H9 (cell line): ENCODE measurements around the gene DDRGK1. TPM values are rescaled to one million over a fixed set of nuclear protein-coding genes. Genes with fewer than 3 reads are reported as not detected.

ENCODE experiments used
- DNase-seq: peaks from one replicate; pipeline ENCODE4 v3.0.0-alpha.2; 2017
- H2AFZ ChIP-seq: one replicate; pipeline ENCODE4 v1.6.1; 2013; ENCODE audit warnings: mild to moderate bottlenecking, low read length, control low read depth, moderate library complexity
- H2AK5ac ChIP-seq: 2 replicates; pipeline ENCODE4 v1.6.1; 2013; ENCODE audit warnings: low read length, control low read depth, mixed read lengths; ENCODE audit not compliant: insufficient read length
- H2BK120ac ChIP-seq: one replicate; pipeline ENCODE4 v1.6.1; 2013; ENCODE audit warnings: low read depth, mild to moderate bottlenecking, low read length, control low read depth, inconsistent platforms; ENCODE audit not compliant: poor library complexity, severe bottlenecking
- H2BK12ac ChIP-seq: 2 replicates; pipeline ENCODE4 v1.6.1; 2013; ENCODE audit warnings: low read length, control low read depth, mixed read lengths, low read depth; ENCODE audit not compliant: insufficient read length
- H2BK15ac ChIP-seq: 2 replicates; pipeline ENCODE4 v1.6.1; 2013; ENCODE audit warnings: low read depth, low read length, control low read depth
- H2BK20ac ChIP-seq: one replicate; pipeline ENCODE4 v1.6.1; 2013; ENCODE audit warnings: low read depth, mild to moderate bottlenecking, low read length, control low read depth, inconsistent platforms; ENCODE audit not compliant: poor library complexity, severe bottlenecking
- H2BK5ac ChIP-seq: 2 replicates; pipeline ENCODE4 v1.6.1; 2013; ENCODE audit warnings: low read length, control low read depth, mixed read lengths; ENCODE audit not compliant: insufficient read length
- H3K14ac ChIP-seq: 2 replicates; pipeline ENCODE4 v1.6.1; 2013; ENCODE audit warnings: low read length, control low read depth; ENCODE audit not compliant: insufficient read depth
- H3K18ac ChIP-seq: 2 replicates; pipeline ENCODE4 v1.6.1; 2013; ENCODE audit warnings: low read depth, mild to moderate bottlenecking, mixed read lengths, low read length, control low read depth; ENCODE audit not compliant: insufficient read length
- H3K23ac ChIP-seq: 2 replicates; pipeline ENCODE4 v1.6.1; 2013; ENCODE audit warnings: low read length, control low read depth, mixed read lengths, low read depth; ENCODE audit not compliant: insufficient read length
- H3K23me2 ChIP-seq: 2 replicates; pipeline ENCODE4 v1.6.1; 2013; ENCODE audit warnings: low read depth, mild to moderate bottlenecking, mixed read lengths, low read length, control low read depth; ENCODE audit not compliant: insufficient read length, poor library complexity, severe bottlenecking
- H3K27ac ChIP-seq: 2 replicates; pipeline ENCODE4 v1.5.1; 2013; ENCODE audit warnings: low read length, control low read depth, mixed read lengths, low read depth; ENCODE audit not compliant: insufficient read length
- H3K27me3 ChIP-seq: 2 replicates; pipeline ENCODE4 v1.6.1; 2013; ENCODE audit warnings: low read length, control low read depth, inconsistent platforms; ENCODE audit not compliant: insufficient read depth
- H3K4ac ChIP-seq: 2 replicates; pipeline ENCODE4 v1.6.1; 2013; ENCODE audit warnings: low read depth, mild to moderate bottlenecking, control low read depth, inconsistent platforms, low read length, moderate library complexity
- H3K4me1 ChIP-seq: 2 replicates; pipeline ENCODE4 v1.6.1; 2013; ENCODE audit warnings: low read length, control low read depth, inconsistent platforms; ENCODE audit not compliant: insufficient read depth
- H3K4me2 ChIP-seq: 2 replicates; pipeline ENCODE4 v1.6.1; 2013; ENCODE audit warnings: low read length, control low read depth, mixed read lengths; ENCODE audit not compliant: insufficient read length, insufficient read depth
- H3K56ac ChIP-seq: 2 replicates; pipeline ENCODE4 v1.6.1; 2013; ENCODE audit warnings: low read depth, mild to moderate bottlenecking, mixed read lengths, low read length, control low read depth; ENCODE audit not compliant: insufficient read length
- H3K79me1 ChIP-seq: 2 replicates; pipeline ENCODE4 v1.6.1; 2013; ENCODE audit warnings: low read depth, mild to moderate bottlenecking, moderate library complexity, low read length, control low read depth, inconsistent platforms; ENCODE audit not compliant: insufficient read depth, poor library complexity, severe bottlenecking
- H3K79me2 ChIP-seq: 2 replicates; pipeline ENCODE4 v1.6.1; 2013; ENCODE audit warnings: low read length, control low read depth, inconsistent platforms; ENCODE audit not compliant: insufficient read depth
- H3K9ac ChIP-seq: 2 replicates; pipeline ENCODE4 v1.6.1; 2013; ENCODE audit warnings: low read length, control low read depth, mixed read lengths; ENCODE audit not compliant: insufficient read length; ENCODE audit errors: extremely low read depth
- H3K9me3 ChIP-seq: one replicate; pipeline ENCODE4 v1.6.1; 2013; ENCODE audit warnings: low read depth, low read length, inconsistent platforms; ENCODE audit not compliant: control insufficient read depth
- H3T11ph ChIP-seq: one replicate; pipeline ENCODE4 v1.6.1; 2013; ENCODE audit warnings: mild to moderate bottlenecking, low read length, control low read depth, inconsistent platforms
- H4K20me1 ChIP-seq: one replicate; pipeline ENCODE4 v1.6.1; 2013; ENCODE audit not compliant: control insufficient read depth, insufficient read length, insufficient read depth
- H4K5ac ChIP-seq: 2 replicates; pipeline ENCODE4 v1.6.1; 2013; ENCODE audit warnings: low read depth, mild to moderate bottlenecking, mixed read lengths, low read length, control low read depth; ENCODE audit not compliant: insufficient read length
- H4K8ac ChIP-seq: replicated peaks from 2 replicates; pipeline ENCODE4 v1.6.1; 2013; ENCODE audit warnings: low read length, control low read depth, mixed read lengths, low read depth; ENCODE audit not compliant: insufficient read length
- H4K91ac ChIP-seq: 2 replicates; pipeline ENCODE4 v1.6.1; 2013; ENCODE audit warnings: low read depth, mild to moderate bottlenecking, moderate library complexity, mixed read lengths, low read length, control low read depth; ENCODE audit not compliant: insufficient read length
- H3K27ac Mint-ChIP-seq, 3 experiments: 2 replicates in 2 of 3; 3 replicates in 1 of 3; pipeline ENCODE4 v1.8.0; 2020 to 2021; ENCODE audit warnings: mixed read lengths in 3 of 3, mild to moderate bottlenecking in 1 of 3, moderate library complexity in 1 of 3
- H3K27me3 Mint-ChIP-seq: 2 replicates; pipeline ENCODE4 v1.8.0; 2021; ENCODE audit warnings: low read depth, mild to moderate bottlenecking, moderate library complexity, mixed read lengths
- H3K36me3 Mint-ChIP-seq, 3 experiments: 2 replicates in 2 of 3; 3 replicates in 1 of 3; pipeline ENCODE4 v1.8.0; 2020 to 2021; ENCODE audit warnings: low read depth in 3 of 3, mixed read lengths in 3 of 3; ENCODE audit not compliant: insufficient read depth in 1 of 3
- H3K4me1 Mint-ChIP-seq, 2 experiments: 2 replicates each; pipeline ENCODE4 v1.8.0; 2020; ENCODE audit warnings: mixed read lengths in 2 of 2
- H3K4me3 Mint-ChIP-seq, 2 experiments: 2 replicates in 1 of 2; 3 replicates in 1 of 2; pipeline ENCODE4 v1.8.0; 2020 to 2021; ENCODE audit warnings: mild to moderate bottlenecking in 2 of 2, mixed read lengths in 2 of 2, moderate library complexity in 1 of 2
- H3K9me3 Mint-ChIP-seq, 2 experiments: 2 replicates in 1 of 2; 3 replicates in 1 of 2; pipeline ENCODE4 v1.8.0; 2020; ENCODE audit warnings: mild to moderate bottlenecking in 2 of 2, mixed read lengths in 2 of 2, moderate library complexity in 1 of 2
- WGBS: extraction: QIAGEN DNeasy Blood & Tissue Kit; methylation state at CpG from one replicate; pipeline ENCODE4 v1.1.7; 2013; ENCODE audit warnings: missing lambda C conversion rate, low lambda C conversion rate, mixed read lengths; ENCODE audit not compliant: insufficient read length; ENCODE audit errors: extremely low coverage; 5-methylcytosine and 5-hydroxymethylcytosine counted together
- total RNA-seq: library from RNA; stranded (reverse); gene quantifications from 2 replicates; pipeline ENCODE4 v1.2.1, GENCODE V29; 2021
- TF ChIP-seq, protein P1 (sequence below): fragments of 200-600 bp; sonication (generic); conservative IDR thresholded peaks from 3 replicates; pipeline ENCODE4 v1.8.0; 2021; ENCODE audit warnings: antibody characterized with exemption, mild to moderate bottlenecking

DDRGK1 gene
- total RNA-seq, 1 experiment from 2014 or later: 58.1 TPM

DNA sequence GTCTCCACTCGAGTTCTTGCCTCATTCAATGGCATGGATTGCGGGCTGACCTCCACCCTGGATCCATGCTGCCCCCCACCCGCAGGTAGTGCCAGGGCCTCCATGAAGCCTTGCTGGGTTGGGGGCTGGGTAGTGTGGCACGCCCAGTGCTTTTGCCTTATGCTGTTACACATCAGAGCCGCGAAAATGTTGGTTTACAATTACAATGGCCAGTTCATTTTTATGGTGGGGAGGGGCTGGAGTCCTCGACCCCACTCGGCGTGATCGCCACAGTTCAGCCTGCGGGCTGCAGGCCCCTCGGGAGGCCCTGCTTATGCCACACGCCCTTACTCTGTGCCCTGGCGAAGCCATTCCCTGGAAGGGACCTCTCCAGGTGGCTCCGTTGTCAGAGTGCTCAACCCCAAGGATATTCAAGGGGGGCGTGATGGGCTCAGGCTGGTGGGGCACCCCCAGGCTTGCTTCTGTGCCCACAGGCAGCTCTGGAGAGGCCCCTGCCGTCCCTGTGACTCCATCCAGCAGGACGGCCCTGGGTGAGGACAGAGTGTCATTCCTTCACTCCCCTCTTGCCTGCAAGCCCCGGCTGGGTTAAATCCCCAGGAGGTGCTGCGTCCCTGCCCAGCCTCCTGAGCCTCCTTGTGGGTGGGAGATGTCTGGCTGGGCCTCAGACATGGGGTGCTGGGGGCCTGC lies 19.7 kb upstream of the DDRGK1 start:
- Histone ChIP-seq H4K91ac (no peak overlapping the region), H3K4ac (no peak overlapping the region), H2BK120ac (no peak overlapping the region), H3K27me3 (no peaks in the 10 kb centered on the region), H3T11ph (no peak overlapping the region), H3K79me2 (no peaks in the 10 kb centered on the region), H2BK15ac (no peak overlapping the region; the same call in 1 of the 2 replicates), H2AFZ (no peak overlapping the region), H2BK12ac (no peak overlapping the region), H3K23ac (no peak overlapping the region), H3K18ac (no peak overlapping the region), H2BK5ac (no peak overlapping the region), H3K9me3 (no peaks in the 10 kb centered on the region), H4K20me1 (no peaks in the 10 kb centered on the region), H4K5ac (no peak overlapping the region), H3K79me1 (no peaks in the 10 kb centered on the region), H2BK20ac (no peak overlapping the region), H3K14ac (no peak overlapping the region), H2AK5ac (no peak overlapping the region), H4K8ac (no peak overlapping the region), H3K23me2 (no peaks in the 10 kb centered on the region), H3K4me1 (no peaks in the 10 kb centered on the region), H3K27ac (no peak overlapping the region), H3K56ac (no peak overlapping the region), H3K9ac (no peak overlapping the region), H3K4me2 (no peak overlapping the region)
- H3K9me3 Mint-ChIP-seq: no peaks in the 10 kb centered on the region
- no peak for DNase-seq
- no peak overlapping the region for H3K4me3 Mint-ChIP-seq
- H3K4me1 Mint-ChIP-seq: no peaks in the 10 kb centered on the region
- H3K36me3 Mint-ChIP-seq: peaks cover 18 to 55% (median 23%) of the 10 kb centered on the region in 3 experiments; a peak in 6 of 7 replicates
- TF ChIP-seq, protein P1, sequence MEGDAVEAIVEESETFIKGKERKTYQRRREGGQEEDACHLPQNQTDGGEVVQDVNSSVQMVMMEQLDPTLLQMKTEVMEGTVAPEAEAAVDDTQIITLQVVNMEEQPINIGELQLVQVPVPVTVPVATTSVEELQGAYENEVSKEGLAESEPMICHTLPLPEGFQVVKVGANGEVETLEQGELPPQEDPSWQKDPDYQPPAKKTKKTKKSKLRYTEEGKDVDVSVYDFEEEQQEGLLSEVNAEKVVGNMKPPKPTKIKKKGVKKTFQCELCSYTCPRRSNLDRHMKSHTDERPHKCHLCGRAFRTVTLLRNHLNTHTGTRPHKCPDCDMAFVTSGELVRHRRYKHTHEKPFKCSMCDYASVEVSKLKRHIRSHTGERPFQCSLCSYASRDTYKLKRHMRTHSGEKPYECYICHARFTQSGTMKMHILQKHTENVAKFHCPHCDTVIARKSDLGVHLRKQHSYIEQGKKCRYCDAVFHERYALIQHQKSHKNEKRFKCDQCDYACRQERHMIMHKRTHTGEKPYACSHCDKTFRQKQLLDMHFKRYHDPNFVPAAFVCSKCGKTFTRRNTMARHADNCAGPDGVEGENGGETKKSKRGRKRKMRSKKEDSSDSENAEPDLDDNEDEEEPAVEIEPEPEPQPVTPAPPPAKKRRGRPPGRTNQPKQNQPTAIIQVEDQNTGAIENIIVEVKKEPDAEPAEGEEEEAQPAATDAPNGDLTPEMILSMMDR: no peak
- H3K27ac Mint-ChIP-seq: peak overlapping the region in 1 of 3 experiments; percentile 85; a peak in 1 of 7 replicates
- no CpG with 5 or more reads among the region's 20 CpGs for WGBS
- no peaks in the 10 kb centered on the region for H3K27me3 Mint-ChIP-seq
